ENCODE results near the gene MRPS25.

Gene MRPS25

GRCh38 chr3:15081960-15082664 lies 17.0 kb upstream of the MRPS25 start:
- DNase-seq = no peak

- DNase-seq = no peak
These were observed 14.0 kb upstream of the MRPS25 start for GRCh38 chr3:15079091-15079490.

GRCh38 chr3:15074500-15074899 lies 9.4 kb upstream of the MRPS25 start:
- DNase-seq = no peak

GRCh38 chr3:15071699-15072098 lies 6.6 kb upstream of the MRPS25 start:
- no peak for DNase-seq

- DNase-seq = no peak
These were observed 4.3 kb upstream of the MRPS25 start for GRCh38 chr3:15069441-15069840.

GRCh38 chr3:15066467-15066866 lies 1.4 kb upstream of the MRPS25 start:
- no peak for DNase-seq

GRCh38 chr3:15065550-15066007 lies 464 bp upstream of the MRPS25 start:
- DNase-seq = no peak

- no peak for DNase-seq
These were observed 748 bp downstream of the MRPS25 start for GRCh38 chr3:15064299-15064834.

GRCh38 chr3:15063656-15064286 lies 1.3 kb downstream of the MRPS25 start:
- DNase-seq = no peak

GRCh38 chr3:15063238-15063637 lies 1.9 kb downstream of the MRPS25 start:
- DNase-seq = no peak

- no peak for DNase-seq
These were observed 5.1 kb downstream of the MRPS25 start for GRCh38 chr3:15060029-15060428.

GRCh38 chr3:15056676-15057404 lies 8.3 kb downstream of the MRPS25 start:
- DNase-seq = no peak

GRCh38 chr3:15055019-15055557 lies 10.0 kb downstream of the MRPS25 start:
- no peak for DNase-seq

GRCh38 chr3:15053541-15053940 lies 11.6 kb downstream of the MRPS25 start:
- DNase-seq = no peak

GRCh38 chr3:15052335-15053242 lies 12.5 kb downstream of the MRPS25 start:
- DNase-seq = no peak

- no peak for DNase-seq
These were observed 13.6 kb downstream of the MRPS25 start for GRCh38 chr3:15051531-15051930.

GRCh38 chr3:15050405-15051092 lies 14.6 kb downstream of the MRPS25 start:
- DNase-seq = no peak

GRCh38 chr3:15049584-15049983 lies 15.5 kb downstream of the MRPS25 start:
- no peak for DNase-seq

GRCh38 chr3:15045667-15046066 lies 19.4 kb downstream of the MRPS25 start:
- no peak for DNase-seq

- DNase-seq = no peak
These were observed 20.8 kb downstream of the MRPS25 start for GRCh38 chr3:15044326-15044725.

- DNase-seq = no peak
These were observed 21.5 kb downstream of the MRPS25 start for GRCh38 chr3:15043408-15044171.
